Activated CD4-positive, alpha-beta T cell treated with anti-CD3 and anti-CD28 coated beads, Interleukin-2, amount 50 U/mL, for 24 hours (primary cell): ENCODE results near the gene ANKMY2.
A peak's percentile ranks its signal among the peaks of the same experiment; 100 is the strongest.
"Not testable (repeated sequence)": the region's sequence is repeated elsewhere in the genome, so short reads cannot be mapped to it uniquely, and the experiment has no call there.

Experiments
- DNase-seq, 2 donors: peaks; one replicate each; pipeline ENCODE4 v3.0.0-alpha.2; 2020; ENCODE audit warnings: low read depth in 1 of 2, low spot score in 1 of 2

ANKMY2 gene

GRCh38 chr7:16645593-16646471 lies at the start of gene ANKMY2, which contains the start of gene BZW2:
TSS of gene ANKMY2 (minus strand) at chr7:16645754. CDS start at chr7:16645573, 181 bp downstream.
TSS of gene BZW2 (plus strand) at chr7:16646181. CDS start at chr7:16665444, 19,263 bp downstream.
- DNase-seq = peak; percentile 88 to 90

GRCh38 chr7:16694806-16695205 lies 49.3 kb upstream of the ANKMY2 start:
- DNase-seq = no peak

- no peak for DNase-seq
Measured at GRCh38 chr7:16693601-16694318, 48.2 kb upstream of the ANKMY2 start.

DNA sequence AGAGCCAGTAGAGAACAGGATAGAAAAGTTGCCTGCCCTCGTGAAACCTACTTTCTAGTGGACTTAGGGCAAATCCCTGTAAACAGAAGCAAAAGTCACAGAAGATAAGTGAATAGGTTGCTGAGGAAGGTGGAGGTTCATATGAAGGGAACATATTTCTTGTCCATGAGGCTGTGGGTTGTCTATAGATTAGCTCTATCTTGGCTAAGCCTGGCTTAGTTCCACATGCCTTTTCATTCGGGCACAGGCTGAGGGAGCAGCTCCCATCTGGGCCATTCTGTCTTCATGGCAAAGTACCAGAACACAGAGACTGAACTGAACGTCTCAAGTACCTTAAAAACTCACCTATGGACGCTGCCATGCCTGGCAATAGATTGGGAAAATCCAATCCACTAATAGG lies 45.7 kb upstream of the ANKMY2 start:
- DNase-seq = no peak

- DNase-seq = no peak
Measured at GRCh38 chr7:16688249-16688648, 42.7 kb upstream of the ANKMY2 start.

DNA sequence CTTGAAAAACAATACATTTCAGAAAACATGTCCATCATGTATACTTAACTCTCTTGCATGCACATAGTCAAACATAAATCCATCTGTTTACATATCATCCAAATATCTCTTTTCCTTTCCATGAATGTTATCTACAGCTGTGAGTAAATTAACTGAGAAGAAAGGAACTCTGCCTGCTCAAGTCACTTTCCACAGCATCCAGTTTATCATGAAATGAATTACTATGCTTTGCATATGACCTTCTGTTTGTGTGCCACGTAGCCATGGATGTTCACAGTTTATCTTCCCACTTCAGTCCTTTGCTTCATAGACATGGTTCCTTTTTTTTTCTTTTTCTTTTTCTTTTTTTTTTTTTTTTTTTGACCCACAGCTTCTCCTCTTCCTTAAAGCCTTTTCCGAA lies 40.0 kb upstream of the ANKMY2 start:
- DNase-seq = no peak

DNA sequence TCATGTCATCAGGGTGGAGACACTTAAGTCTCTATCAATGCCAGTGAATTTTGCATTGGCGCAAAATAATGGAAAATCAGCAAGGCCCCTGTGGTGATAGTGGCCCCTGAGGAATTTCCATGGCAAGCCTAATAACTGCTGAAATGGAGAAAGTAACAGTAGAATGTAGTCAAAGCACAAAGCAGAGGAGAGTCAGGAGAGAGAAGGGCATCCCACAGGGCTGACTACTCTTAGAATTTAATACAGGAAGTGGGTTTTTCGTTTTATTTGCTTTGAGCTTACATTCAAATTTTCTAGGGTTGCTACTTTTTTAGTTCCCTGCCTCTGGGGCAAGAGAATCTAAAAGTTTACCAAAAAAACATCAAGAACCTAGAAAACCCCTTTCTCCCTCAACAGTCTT lies 39.4 kb upstream of the ANKMY2 start:
- DNase-seq = no peak

GRCh38 chr7:16678645-16679566 lies 33.4 kb upstream of the ANKMY2 start:
- not testable (repeated sequence) for DNase-seq

DNA sequence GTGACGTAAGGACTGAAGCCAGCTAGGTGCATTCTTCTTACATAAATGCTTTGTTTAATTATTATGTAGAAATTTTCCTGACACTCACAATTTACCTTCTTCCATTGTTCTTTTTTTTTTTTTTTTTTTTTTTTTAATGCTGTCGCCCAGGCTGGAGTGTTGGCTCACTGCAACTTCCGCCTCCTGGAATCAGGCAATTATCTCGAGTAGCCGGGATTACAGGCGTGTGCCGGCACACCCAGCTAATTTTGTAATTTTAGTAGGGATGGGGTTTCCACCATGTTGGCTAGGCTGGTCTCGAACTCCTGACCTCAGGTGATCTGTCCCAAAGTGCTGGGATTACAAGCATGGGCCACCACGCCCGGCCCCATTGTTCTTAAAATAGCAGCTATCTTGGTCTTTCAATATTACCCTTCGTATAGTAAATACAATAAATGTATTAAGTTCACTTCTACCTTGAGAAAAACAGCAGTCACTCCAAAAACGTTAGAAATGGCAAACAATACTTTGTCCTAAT lies 32.5 kb upstream of the ANKMY2 start:
- no peak for DNase-seq

- DNase-seq = no peak
Measured at GRCh38 chr7:16675277-16675676, 29.7 kb upstream of the ANKMY2 start.

- no peak for DNase-seq
Measured at GRCh38 chr7:16671811-16672210, 26.3 kb upstream of the ANKMY2 start.

- DNase-seq = no peak
Measured at GRCh38 chr7:16670731-16671344, 25.3 kb upstream of the ANKMY2 start.

DNA sequence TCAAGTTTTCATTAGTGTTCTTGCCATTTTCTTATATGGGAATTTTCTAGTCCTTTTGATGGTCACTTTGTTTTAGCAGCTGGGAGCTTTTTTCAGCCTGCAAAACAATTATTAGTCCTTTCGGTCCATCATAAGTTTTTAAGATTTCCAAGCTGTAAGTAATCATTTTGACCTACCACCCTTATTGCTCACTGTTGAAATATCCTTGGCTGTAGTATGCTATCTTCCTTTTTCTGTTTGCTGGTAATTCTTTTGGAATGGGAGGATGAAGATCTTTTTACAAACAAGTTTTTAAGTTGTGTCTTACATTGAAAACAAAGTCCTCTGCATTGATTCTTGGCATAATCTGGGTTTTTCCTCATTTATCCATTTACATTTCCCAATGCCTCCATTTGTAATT lies 24.5 kb upstream of the ANKMY2 start:
- DNase-seq = no peak

DNA sequence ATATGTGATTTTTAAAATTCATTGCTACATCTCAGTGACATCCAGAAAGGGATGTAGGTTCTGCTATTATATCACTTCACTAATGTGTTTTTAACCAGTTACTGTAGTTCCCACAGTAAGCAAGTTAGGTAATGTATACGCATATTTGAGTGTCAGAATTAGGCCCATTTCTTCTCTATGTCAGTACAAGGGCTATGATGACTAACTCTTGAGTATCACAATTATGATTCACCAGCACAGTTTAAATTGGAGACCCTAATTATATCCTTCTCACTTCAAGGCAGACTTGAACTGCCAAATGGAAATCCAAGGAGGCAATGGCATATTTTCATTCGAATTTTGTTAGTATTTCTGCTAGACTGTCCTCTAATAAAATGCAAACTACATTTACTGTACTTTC lies 24.0 kb upstream of the ANKMY2 start:
- DNase-seq = no peak

DNA sequence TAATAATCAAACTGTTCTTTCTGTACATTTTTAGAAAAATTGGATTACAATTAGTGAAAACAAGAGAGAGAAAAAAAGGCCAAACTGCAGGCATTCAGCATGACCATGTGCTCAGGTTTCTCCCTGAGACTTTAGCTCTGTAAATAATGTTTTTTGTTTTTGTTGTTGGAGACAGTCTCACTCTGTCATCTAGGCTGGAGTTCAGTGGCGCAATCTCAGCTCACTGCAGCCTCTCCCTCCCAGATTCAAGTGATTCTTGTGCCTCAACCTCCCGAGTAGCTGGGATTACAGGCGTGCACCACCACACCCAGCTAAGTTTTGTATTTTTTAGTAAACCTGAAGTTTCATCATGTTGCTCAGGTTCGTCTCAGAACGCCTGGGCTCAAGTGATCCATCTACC lies 23.4 kb upstream of the ANKMY2 start:
- no peak for DNase-seq

- no peak for DNase-seq
Measured at GRCh38 chr7:16668049-16668858, 22.7 kb upstream of the ANKMY2 start.

GRCh38 chr7:16667355-16667754 lies 21.8 kb upstream of the ANKMY2 start:
- no peak for DNase-seq

- DNase-seq = no peak
Measured at GRCh38 chr7:16661924-16662323, 16.4 kb upstream of the ANKMY2 start.

DNA sequence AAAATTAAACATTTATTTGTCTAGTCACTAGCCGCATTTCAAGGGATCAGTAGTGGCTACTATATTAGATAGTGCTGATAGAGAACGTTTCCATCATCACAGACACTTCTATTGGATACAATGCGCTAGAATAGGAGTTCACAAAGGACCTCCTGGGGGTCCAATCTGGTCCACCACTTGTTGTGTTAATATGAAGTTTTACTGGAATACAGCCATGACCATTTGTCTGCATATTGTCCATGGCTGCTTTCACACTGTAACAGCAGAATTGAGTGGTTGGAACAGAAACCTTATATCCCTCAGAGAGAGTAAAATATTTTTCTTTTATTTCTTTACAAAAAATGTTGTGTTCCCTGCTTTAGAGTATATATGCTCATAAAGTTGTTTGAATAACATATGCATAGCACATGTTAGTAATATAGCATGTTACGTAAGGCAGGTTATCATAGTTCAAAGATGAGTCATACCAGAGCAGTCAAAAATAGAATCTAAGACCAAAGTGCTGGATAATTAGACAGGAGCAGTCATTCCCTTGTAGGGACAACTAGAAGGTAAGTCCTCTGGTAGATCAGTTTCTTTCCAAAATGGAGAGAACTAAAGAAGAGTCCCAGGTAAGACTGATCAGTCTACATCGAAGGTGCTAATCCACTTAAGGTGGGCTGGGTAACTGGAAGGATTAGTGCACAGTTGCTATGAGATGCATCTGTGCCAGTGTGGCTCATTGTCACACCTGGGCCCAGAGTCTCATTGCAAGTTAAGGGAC lies 15.3 kb upstream of the ANKMY2 start:
- no peak for DNase-seq
